OCI-LY7 (cell line): ENCODE results near the gene HPSE2.

Experiments
- EZH2phosphoT487 ChIP-seq: fragments of 200-600 bp; sonication (generic); IDR thresholded peaks from 2 replicates; pipeline ENCODE4 v1.6.1; 2018; ENCODE audit warnings: low read depth, borderline replicate concordance, mild to moderate bottlenecking, mixed run types, antibody characterized with exemption, low read length, moderate library complexity, mixed read lengths
- TF ChIP-seq, protein P1 (sequence below): fragments of 200-600 bp; sonication (generic); conservative IDR thresholded peaks from 2 replicates; pipeline ENCODE4 v1.5.1; 2014; ENCODE audit warnings: mild to moderate bottlenecking, antibody characterized with exemption, low read length, moderate library complexity, mixed read lengths

DNA sequence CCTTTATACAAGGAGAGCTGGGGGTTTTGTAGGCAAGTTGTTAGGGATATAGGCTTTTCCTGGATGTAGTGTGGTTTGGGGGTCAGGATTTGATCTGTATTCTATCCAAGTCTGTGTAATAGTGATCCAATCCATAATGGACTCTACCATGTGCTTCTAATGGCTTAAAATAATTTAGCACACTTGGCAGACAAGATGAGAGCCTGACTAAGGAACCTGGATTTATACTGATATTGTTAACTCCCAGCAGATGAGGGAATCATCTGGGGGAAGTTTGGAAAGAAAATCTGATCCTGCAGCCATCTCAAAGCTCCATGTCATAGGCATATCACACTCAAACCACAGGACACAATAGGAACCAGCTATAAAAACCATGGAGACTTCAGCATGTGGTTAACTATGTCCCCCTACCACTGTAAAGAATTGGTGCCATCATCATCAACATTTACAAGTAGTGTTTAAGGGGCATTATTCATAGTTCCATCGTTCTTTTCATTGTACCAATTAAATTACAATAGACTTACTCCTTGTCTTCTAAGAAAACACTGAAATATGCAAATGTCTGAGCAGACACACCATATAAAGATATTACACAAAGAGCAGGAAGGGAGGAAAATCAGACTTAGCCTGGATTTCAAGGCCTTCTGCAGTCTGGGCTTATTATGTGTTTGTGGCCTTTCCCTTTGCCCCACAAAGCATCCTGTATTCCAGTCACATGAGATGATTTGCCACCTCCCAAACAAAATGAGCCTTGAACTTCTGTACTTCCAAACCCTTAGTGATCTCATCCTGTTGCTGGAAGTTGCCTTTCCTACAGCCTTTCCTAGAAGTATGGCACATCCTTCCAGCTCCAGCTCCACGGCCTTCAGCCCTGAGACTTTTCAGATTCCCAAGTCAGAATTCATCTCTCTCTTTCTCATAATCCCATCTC, 766.4 kb downstream of the HPSE2 start:
- TF ChIP-seq EZH2phosphoT487: no peak
- TF ChIP-seq, protein P1, sequence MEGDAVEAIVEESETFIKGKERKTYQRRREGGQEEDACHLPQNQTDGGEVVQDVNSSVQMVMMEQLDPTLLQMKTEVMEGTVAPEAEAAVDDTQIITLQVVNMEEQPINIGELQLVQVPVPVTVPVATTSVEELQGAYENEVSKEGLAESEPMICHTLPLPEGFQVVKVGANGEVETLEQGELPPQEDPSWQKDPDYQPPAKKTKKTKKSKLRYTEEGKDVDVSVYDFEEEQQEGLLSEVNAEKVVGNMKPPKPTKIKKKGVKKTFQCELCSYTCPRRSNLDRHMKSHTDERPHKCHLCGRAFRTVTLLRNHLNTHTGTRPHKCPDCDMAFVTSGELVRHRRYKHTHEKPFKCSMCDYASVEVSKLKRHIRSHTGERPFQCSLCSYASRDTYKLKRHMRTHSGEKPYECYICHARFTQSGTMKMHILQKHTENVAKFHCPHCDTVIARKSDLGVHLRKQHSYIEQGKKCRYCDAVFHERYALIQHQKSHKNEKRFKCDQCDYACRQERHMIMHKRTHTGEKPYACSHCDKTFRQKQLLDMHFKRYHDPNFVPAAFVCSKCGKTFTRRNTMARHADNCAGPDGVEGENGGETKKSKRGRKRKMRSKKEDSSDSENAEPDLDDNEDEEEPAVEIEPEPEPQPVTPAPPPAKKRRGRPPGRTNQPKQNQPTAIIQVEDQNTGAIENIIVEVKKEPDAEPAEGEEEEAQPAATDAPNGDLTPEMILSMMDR: no peak
